Fibroblast of skin of scalp (primary cell): ENCODE measurements around the gene SH3D21.

Experiments used
- DNase-seq: peaks from one replicate; pipeline ENCODE4 v3.0.0-alpha.2; 2013

The SH3D21 gene

GRCh38 chr1:36330940-36331339 lies 24.8 kb downstream of the SH3D21 start:
- no peak for DNase-seq

- DNase-seq = no peak
Measured at GRCh38 chr1:36337830-36338229, 31.7 kb downstream of the SH3D21 start.

- no peak for DNase-seq
Measured at GRCh38 chr1:36339215-36339614, 33.0 kb downstream of the SH3D21 start.

GRCh38 chr1:36339615-36340014 lies 33.4 kb downstream of the SH3D21 start:
- no peak for DNase-seq

- no peak for DNase-seq
Measured at GRCh38 chr1:36341626-36342320, 35.6 kb downstream of the SH3D21 start.

GRCh38 chr1:36342426-36343185 lies 36.4 kb downstream of the SH3D21 start:
- DNase-seq = peak; percentile 80

- DNase-seq = no peak
Measured at GRCh38 chr1:36343651-36344394, 37.7 kb downstream of the SH3D21 start.

- no peak for DNase-seq
Measured at GRCh38 chr1:36344395-36344680, 38.2 kb downstream of the SH3D21 start.

GRCh38 chr1:36345353-36345752 lies 39.2 kb downstream of the SH3D21 start:
- DNase-seq = no peak

GRCh38 chr1:36346741-36347370 lies 40.7 kb downstream of the SH3D21 start:
- DNase-seq = no peak

GRCh38 chr1:36349241-36349671 lies 43.1 kb downstream of the SH3D21 start:
- DNase-seq = peak; percentile 28

- DNase-seq = no peak
Measured at GRCh38 chr1:36349839-36350238, 43.7 kb downstream of the SH3D21 start.

GRCh38 chr1:36350659-36351226 lies 44.6 kb downstream of the SH3D21 start:
- DNase-seq = peak; percentile 91

- peak; percentile 93 for DNase-seq
Measured at GRCh38 chr1:36351227-36351977, 45.2 kb downstream of the SH3D21 start.

- DNase-seq = peak; percentile 82
Measured at GRCh38 chr1:36352125-36352909, 46.1 kb downstream of the SH3D21 start.

GRCh38 chr1:36352910-36353878 lies 47.0 kb downstream of the SH3D21 start:
- DNase-seq = peak; percentile 41

GRCh38 chr1:36354486-36354885 lies 48.3 kb downstream of the SH3D21 start:
- DNase-seq = no peak

- no peak for DNase-seq
Measured at GRCh38 chr1:36355811-36356210, 49.6 kb downstream of the SH3D21 start.

- no peak for DNase-seq
Measured at GRCh38 chr1:36358514-36359084, 52.4 kb downstream of the SH3D21 start.

GRCh38 chr1:36359383-36359782 lies 53.2 kb downstream of the SH3D21 start:
- DNase-seq = no peak
